Right lobe of liver (tissue), 4 donors: ENCODE data around the gene MAGEC2.

Experiments used
- POLR2A ChIP-seq: fragments of 450-650 bp; IDR thresholded peaks from one replicate; pipeline ENCODE4 v1.6.1; 2017; ENCODE audit warnings: antibody characterized with exemption, mild to moderate bottlenecking
- TF ChIP-seq, protein P1 (sequence below), 4 donors: fragments of 200-600 bp in 3 of 4; fragments of 450-650 bp in 1 of 4; IDR thresholded peaks; one replicate each; pipeline versions ENCODE4 v1.5.1 to v1.8.0; 2016 to 2022; ENCODE audit warnings: antibody characterized with exemption in 4 of 4, mild to moderate bottlenecking in 2 of 4
- donor health status: DM: no; HTN: no; CAD: no.
- donor health status: DM: no; HTN: no; CAD: no.
- donor health status: DM: no; HTN: yes; CAD: no.

DNA sequence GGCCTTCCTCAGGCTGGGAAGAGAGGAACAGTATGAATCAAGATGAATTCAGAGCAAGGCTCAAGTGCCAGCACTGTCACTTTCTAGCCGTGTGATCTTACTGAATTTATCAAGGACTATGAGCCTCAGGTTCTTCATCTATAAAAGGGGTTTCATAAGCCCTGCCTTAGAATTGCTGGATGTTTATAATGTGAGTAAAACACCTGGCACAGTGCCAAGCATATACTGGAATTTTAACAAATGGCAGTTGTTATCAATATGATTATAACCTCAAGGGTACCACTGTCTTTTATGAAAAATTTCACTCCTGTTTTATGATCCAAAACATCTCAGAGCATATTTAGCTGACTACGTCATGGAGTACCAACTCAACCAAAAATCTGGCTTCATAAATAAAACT lies 4.0 kb downstream of the MAGEC2 start:
- TF ChIP-seq, protein P1, sequence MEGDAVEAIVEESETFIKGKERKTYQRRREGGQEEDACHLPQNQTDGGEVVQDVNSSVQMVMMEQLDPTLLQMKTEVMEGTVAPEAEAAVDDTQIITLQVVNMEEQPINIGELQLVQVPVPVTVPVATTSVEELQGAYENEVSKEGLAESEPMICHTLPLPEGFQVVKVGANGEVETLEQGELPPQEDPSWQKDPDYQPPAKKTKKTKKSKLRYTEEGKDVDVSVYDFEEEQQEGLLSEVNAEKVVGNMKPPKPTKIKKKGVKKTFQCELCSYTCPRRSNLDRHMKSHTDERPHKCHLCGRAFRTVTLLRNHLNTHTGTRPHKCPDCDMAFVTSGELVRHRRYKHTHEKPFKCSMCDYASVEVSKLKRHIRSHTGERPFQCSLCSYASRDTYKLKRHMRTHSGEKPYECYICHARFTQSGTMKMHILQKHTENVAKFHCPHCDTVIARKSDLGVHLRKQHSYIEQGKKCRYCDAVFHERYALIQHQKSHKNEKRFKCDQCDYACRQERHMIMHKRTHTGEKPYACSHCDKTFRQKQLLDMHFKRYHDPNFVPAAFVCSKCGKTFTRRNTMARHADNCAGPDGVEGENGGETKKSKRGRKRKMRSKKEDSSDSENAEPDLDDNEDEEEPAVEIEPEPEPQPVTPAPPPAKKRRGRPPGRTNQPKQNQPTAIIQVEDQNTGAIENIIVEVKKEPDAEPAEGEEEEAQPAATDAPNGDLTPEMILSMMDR (IDR thresholded peaks at IDR 0.05): no peak
- TF ChIP-seq POLR2A: no peak
